ENCODE data around the gene TYSND1. TPM values are rescaled to one million over a fixed set of nuclear protein-coding genes. Genes with fewer than 3 reads are reported as not detected.
"Not testable (repeated sequence)": the region's sequence is repeated elsewhere in the genome, so short reads cannot be mapped to it uniquely, and the experiment has no call there.

TYSND1 gene
- total RNA-seq, 1 donor from 2014 or later = 22.2 TPM

- DNase-seq (ENCODE audit: low spot score) = no peak
These were observed 35.0 kb downstream of the TYSND1 start for GRCh38 chr10:70111496-70111895.

GRCh38 chr10:70109064-70109729, 37.3 kb downstream of the TYSND1 start:
- DNase-seq (ENCODE audit: low spot score) = no peak

- no peak for DNase-seq (ENCODE audit: low spot score)
These were observed 39.3 kb downstream of the TYSND1 start for GRCh38 chr10:70106958-70107791.

GRCh38 chr10:70101668-70102067, 44.8 kb downstream of the TYSND1 start:
- DNase-seq (ENCODE audit: low spot score) = no peak

- DNase-seq (ENCODE audit: low spot score) = not testable (repeated sequence)
These were observed 45.4 kb downstream of the TYSND1 start for GRCh38 chr10:70101068-70101562.

- no peak for DNase-seq (ENCODE audit: low spot score)
These were observed 48.2 kb downstream of the TYSND1 start for GRCh38 chr10:70098271-70098670.

- no peak for DNase-seq (ENCODE audit: low spot score)
These were observed 49.0 kb downstream of the TYSND1 start for GRCh38 chr10:70097459-70097858.

- no peak for DNase-seq (ENCODE audit: low spot score)
These were observed 49.6 kb downstream of the TYSND1 start for GRCh38 chr10:70096705-70097420.

- no peak for DNase-seq (ENCODE audit: low spot score)
These were observed 50.3 kb downstream of the TYSND1 start for GRCh38 chr10:70096016-70096704.

- DNase-seq (ENCODE audit: low spot score) = no peak
These were observed 52.2 kb downstream of the TYSND1 start for GRCh38 chr10:70094250-70094649.

GRCh38 chr10:70093335-70093944, 53.1 kb downstream of the TYSND1 start:
- no peak for DNase-seq (ENCODE audit: low spot score)

- no peak for DNase-seq (ENCODE audit: low spot score)
These were observed 54.1 kb downstream of the TYSND1 start for GRCh38 chr10:70092389-70092718.

GRCh38 chr10:70090951-70091350, 55.5 kb downstream of the TYSND1 start:
- no peak for DNase-seq (ENCODE audit: low spot score)

- DNase-seq (ENCODE audit: low spot score) = no peak
These were observed 56.5 kb downstream of the TYSND1 start for GRCh38 chr10:70090013-70090412.

- no peak for DNase-seq (ENCODE audit: low spot score)
These were observed 58.2 kb downstream of the TYSND1 start for GRCh38 chr10:70088308-70088698.

Other genes with a start within 250 kb of the TYSND1 start
- gene MACROH2A2, start 93.9 kb downstream of the TYSND1 start, total RNA-seq = 29.0 TPM
- gene AIFM2, start 13.9 kb downstream of the TYSND1 start, total RNA-seq = 12.4 TPM
- 116 TPM for gene SAR1A, start 23.8 kb upstream of the TYSND1 start, total RNA-seq
- 125 TPM for gene PPA1, start 86.7 kb upstream of the TYSND1 start, total RNA-seq
- gene NPFFR1, start 137.3 kb upstream of the TYSND1 start, total RNA-seq = 0.05 TPM
- 5.4 TPM for gene LRRC20, start 235.9 kb upstream of the TYSND1 start, total RNA-seq

Measured in ureter (tissue), 1 donor.